GM10248 (cell line): ENCODE measurements around the gene ZNF428.

ENCODE experiments used
- CTCF ChIA-PET: fragments of 300-600 bp; sonication (Branson Sonifier 250); formaldehyde crosslinking; extraction: SDS; loops from one replicate; lab custom pipeline; 2021; ENCODE audit warnings: antibody characterized with exemption; lab: Yijun Ruan, JAX
- POLR2A ChIA-PET: fragments of 350-650 bp; sonication (Branson Sonifier 250); formaldehyde crosslinking; extraction: SDS; loops from one replicate; lab custom pipeline; 2020; ENCODE audit warnings: antibody characterized with exemption; lab: Yijun Ruan, JAX
- DNase-seq: peaks from one replicate; pipeline ENCODE4 v3.0.0; 2012; ENCODE audit errors: extremely low spot score
- CTCF ChIP-seq: IDR thresholded peaks from 2 replicates; pipeline ENCODE4 v1.5.1; 2012; ENCODE audit warnings: mild to moderate bottlenecking, low read depth; ENCODE audit errors: extremely low read depth, missing control alignments, control extremely low read depth

The ZNF428 gene

DNA sequence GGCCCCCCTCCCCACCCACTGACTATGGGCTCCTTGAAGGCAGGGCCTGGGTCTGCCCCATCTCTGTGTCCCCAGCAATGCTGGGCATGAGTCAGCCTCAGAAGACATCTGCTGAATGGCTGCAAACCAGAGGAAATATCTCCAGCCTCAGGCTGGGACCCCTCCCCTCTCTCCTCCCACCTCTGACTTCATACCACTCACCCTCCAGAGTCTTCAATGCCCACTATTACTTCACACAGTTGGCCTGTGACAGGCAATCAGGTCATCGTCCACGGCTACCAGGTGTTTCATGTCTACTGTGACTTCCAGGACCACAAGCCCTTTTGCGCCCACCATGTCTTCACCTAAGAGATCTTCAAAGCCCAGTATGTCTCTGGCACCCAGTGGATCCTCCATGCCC, 7.6 kb downstream of the ZNF428 start, which contains the start of gene SRRM5:
Gene SRRM5, plus strand, starts transcription at position 301 of the 400 bp plus-strand sequence. Its CDS starts 34 bp downstream, at position 335.
- POLR2A ChIA-PET = interaction anchor here (0.7 kb wide), 1 partner anchor 86 kb away, joined by 3 read pairs; no protein-coding TSS in a partner anchor
- CTCF ChIA-PET = interaction anchor here (1.4 kb wide), 1 partner anchor 12 kb away, joined by 3 read pairs; no protein-coding TSS in a partner anchor
- TF ChIP-seq CTCF = no peak
- DNase-seq = no peak

DNA sequence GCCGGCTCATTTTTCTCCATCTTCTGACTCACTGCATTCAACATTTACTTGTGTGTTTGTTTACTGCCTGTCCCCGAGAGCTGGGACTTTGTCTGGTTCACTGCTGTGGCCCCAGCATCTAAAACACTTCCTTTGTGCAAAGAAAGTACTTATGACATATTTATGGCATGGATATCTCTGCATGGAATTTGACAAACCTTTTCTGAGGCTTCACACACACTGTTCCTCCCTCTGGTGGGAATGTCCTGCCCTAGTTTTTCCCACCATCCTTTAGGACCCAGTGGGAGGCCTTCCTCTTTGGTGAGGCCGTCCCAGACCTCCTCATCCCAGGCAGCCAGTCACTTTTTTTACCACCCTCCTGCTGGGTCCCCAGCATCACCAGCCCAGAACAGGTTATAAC, 8.9 kb downstream of the ZNF428 start:
- no peak for TF ChIP-seq CTCF
- ChIA-PET CTCF (interaction anchor here (0.9 to 1.4 kb wide), 2 partner anchors 10 to 50 kb away, joined by 3 read pairs; no protein-coding TSS in a partner anchor), POLR2A (interaction anchor here (0.5 kb wide), 1 partner anchor 42 kb away, joined by 3 read pairs; no protein-coding TSS in a partner anchor)
- DNase-seq = no peak

DNA sequence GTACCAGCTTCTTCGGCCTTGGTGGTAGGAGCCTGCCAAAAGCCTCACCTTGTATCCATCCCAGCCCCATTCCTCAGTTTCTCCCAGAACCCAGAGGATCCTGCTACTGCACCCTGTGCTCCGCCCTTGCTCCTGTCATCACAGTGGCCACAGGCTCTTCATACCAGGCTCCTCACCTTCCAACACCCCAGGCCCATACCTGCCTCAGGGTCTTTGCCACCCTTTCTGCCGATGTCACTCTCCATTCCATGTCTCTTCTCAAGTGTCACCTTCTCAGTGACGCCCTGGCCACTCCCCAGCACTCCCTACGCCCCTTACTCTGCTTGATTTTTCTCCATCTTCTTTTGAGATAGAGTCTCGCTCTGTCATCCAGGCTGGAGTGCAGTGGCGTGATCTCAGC, 9.6 kb downstream of the ZNF428 start:
- TF ChIP-seq CTCF = no peak
- POLR2A ChIA-PET = no interaction called here
- CTCF ChIA-PET = interaction anchor here (0.9 kb wide), 1 partner anchor 49 kb away, joined by 3 read pairs; no protein-coding TSS in a partner anchor
- no peak for DNase-seq

DNA sequence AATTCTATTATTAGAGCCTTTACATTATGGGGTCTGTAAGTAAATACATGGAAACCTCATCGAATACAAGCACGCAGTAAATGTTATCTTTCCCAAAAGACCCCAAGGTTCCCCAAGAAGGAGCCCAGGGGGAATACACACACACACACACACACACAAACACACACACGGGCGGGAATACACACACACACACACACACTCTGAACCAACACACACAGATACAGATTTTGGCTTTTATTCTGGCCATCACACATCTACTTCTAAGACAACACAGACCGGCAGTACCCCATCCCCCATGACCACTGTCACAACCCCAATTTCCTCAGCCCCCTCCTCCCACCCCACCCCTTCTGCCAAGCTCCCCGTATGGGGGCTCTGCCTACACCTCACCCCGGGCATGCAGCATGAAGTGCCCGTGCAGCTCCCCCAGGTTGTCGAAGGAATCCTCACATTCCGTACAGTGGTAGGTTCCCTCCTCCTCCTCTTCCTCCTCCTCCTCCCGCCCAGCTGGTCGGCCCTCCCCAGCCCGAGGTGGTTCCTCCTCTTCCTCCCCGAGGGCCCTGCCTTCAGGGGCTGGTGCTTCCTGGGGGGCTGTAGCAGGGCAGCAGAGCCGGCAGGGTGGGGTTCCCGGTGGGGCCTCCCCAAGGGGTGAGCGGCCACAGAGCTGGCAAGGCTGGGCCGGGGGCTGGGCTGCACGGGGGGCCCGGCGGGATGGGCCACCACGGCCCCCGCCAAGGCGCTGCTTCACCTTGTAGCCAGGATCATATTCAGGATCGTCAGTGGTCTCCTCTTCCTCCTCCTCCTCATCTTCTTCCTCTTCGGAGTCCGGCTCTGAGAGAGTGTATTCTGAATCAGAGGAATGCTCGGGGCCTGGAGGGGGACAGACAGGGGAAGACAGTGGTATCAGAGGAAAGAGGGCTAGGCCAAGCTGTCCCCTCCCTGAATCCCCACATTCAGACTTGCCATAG, 11.9 kb downstream of the ZNF428 start:
- TF ChIP-seq CTCF = no peak
- POLR2A ChIA-PET = interaction anchor here (0.6 to 1.3 kb wide), 3 partner anchors 11 to 144 kb away, joined by 3 to 7 read pairs (median 5); partner anchors contain the start of genes IRGQ and ZNF576

GRCh38 chr19:43606569-43607229, 12.7 kb downstream of the ZNF428 start:
- no peak for TF ChIP-seq CTCF
- CTCF ChIA-PET = interaction anchor here (1.1 to 3.0 kb wide), 4 partner anchors 10 to 160 kb away, joined by 4 to 8 read pairs (median 4); partner anchors contain the start of gene ZNF576
- DNase-seq = no peak
- POLR2A ChIA-PET = interaction anchor here (1.1 to 1.3 kb wide), 2 partner anchors 10 to 143 kb away, joined by 3 to 7 read pairs; partner anchors contain the start of genes IRGQ and ZNF576

More for the DNA sequence above, 11.9 kb downstream of the ZNF428 start:
- DNase-seq = no peak
- CTCF ChIA-PET = interaction anchor here (1.6 to 3.0 kb wide), 2 partner anchors 13 to 161 kb away, joined by 4 to 8 read pairs; no protein-coding TSS in a partner anchor
